ENCODE results near the gene ICAM1. TPM values are rescaled to one million over a fixed set of nuclear protein-coding genes. Genes with fewer than 3 reads are reported as not detected.
A peak's percentile ranks its signal among the peaks of the same experiment; 100 is the strongest.

The ICAM1 gene
- total and polyA plus RNA-seq, 2 of the 13 experiments (the other 11 are each of a cell fraction or from before 2014, with no cell fraction given): 37.9 to 98.4 TPM

DNA sequence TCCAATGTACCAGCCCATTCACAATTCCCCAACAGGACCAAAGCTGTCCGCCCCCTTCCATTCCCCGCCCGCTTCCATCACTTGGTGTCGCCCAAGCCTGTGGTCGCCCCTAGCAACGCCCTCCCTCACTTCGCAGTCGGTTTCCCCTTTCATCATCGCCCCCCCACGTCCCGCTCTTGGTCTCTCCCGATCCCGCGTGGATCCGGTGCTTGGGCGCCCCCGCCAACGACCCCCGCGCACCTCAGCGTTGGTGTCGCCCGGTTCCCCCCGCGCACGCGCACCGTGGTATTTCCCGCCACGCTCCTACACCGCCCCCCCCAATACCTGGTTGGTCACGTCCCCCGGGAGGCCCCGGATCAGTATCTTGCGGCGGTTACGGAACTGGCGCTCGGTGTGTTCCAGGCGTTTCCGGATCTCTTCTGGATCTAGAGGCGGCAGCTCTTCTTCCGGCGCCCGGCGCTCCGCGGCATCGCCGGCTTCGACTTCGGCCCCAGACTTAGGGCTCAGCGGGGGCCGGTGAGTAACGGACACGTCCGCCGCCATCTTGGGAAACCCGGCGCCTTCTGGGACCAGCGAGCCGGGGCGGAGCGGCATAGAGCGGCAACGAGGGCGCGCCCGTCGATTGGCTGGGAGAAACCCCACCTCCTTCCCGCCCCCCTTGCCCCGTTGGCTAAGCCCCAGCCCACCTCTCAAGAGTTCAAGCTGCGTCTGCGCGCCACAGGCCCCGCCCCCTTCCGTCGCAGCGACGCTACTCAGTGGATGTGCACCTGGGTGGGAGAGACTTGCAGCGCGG lies 62.2 kb downstream of the ICAM1 start, which contains the start of gene RAVER1 (continued):
- TF ChIP-seq, protein P1, sequence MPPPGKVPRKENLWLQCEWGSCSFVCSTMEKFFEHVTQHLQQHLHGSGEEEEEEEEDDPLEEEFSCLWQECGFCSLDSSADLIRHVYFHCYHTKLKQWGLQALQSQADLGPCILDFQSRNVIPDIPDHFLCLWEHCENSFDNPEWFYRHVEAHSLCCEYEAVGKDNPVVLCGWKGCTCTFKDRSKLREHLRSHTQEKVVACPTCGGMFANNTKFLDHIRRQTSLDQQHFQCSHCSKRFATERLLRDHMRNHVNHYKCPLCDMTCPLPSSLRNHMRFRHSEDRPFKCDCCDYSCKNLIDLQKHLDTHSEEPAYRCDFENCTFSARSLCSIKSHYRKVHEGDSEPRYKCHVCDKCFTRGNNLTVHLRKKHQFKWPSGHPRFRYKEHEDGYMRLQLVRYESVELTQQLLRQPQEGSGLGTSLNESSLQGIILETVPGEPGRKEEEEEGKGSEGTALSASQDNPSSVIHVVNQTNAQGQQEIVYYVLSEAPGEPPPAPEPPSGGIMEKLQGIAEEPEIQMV (CRISPR knock-in tag; IDR thresholded peaks at IDR 0.05; ENCODE audit: low read depth): 0 out of 2 replicates have a peak, but pooled peaks have one; percentile 43
- TF ChIP-seq ZBTB1 (CRISPR knock-in tag; IDR thresholded peaks at IDR 0.05; ENCODE audit: borderline replicate concordance) (no peak), ARNTL (CRISPR knock-in tag; IDR thresholded peaks at IDR 0.05) (no peak), THAP11 (CRISPR knock-in tag; IDR thresholded peaks at IDR 0.05) (peak; percentile 84), ZNF431 (CRISPR knock-in tag; IDR thresholded peaks at IDR 0.05; ENCODE audit: borderline replicate concordance, low read depth) (peak; percentile 66; the same call in 1 of the 2 replicates), ZBTB38 (CRISPR knock-in tag; IDR thresholded peaks at IDR 0.05) (peak; percentile 14; the same call in 1 of the 2 replicates), SNAPC2 (CRISPR knock-in tag; IDR thresholded peaks at IDR 0.05) (no peak), BHLHE40 (IDR thresholded peaks at IDR 0.05; ENCODE audit: low read length) (peak; percentile 90), ZNF7 (CRISPR knock-in tag; IDR thresholded peaks at IDR 0.05) (no peak), HDAC6 (IDR thresholded peaks at IDR 0.05; ENCODE audit: low read depth, low read length) (no peak), MXI1 (IDR thresholded peaks at IDR 0.05; ENCODE audit: borderline replicate concordance, low read depth, low read length) (peak; percentile 73; the same call in 1 of the 3 replicates), ZSCAN25 (CRISPR knock-in tag; IDR thresholded peaks at IDR 0.05) (peak; percentile 72), HOXA9 (CRISPR knock-in tag; IDR thresholded peaks at IDR 0.05; ENCODE audit: borderline replicate concordance) (peak; percentile 76; the same call in 1 of the 2 replicates)
- TF ChIP-seq, protein P2, sequence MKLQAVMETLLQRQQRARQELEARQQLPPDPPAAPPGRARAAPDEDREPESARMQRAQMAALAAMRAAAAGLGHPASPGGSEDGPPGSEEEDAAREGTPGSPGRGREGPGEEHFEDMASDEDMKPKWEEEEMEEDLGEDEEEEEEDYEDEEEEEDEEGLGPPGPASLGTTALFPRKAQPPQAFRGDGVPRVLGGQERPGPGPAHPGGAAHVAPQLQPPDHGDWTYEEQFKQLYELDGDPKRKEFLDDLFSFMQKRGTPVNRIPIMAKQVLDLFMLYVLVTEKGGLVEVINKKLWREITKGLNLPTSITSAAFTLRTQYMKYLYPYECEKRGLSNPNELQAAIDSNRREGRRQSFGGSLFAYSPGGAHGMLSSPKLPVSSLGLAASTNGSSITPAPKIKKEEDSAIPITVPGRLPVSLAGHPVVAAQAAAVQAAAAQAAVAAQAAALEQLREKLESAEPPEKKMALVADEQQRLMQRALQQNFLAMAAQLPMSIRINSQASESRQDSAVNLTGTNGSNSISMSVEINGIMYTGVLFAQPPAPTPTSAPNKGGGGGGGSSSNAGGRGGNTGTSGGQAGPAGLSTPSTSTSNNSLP (IDR thresholded peaks at IDR 0.05; ENCODE audit: low read depth, low read length): no peak
- TF ChIP-seq, protein P3, sequence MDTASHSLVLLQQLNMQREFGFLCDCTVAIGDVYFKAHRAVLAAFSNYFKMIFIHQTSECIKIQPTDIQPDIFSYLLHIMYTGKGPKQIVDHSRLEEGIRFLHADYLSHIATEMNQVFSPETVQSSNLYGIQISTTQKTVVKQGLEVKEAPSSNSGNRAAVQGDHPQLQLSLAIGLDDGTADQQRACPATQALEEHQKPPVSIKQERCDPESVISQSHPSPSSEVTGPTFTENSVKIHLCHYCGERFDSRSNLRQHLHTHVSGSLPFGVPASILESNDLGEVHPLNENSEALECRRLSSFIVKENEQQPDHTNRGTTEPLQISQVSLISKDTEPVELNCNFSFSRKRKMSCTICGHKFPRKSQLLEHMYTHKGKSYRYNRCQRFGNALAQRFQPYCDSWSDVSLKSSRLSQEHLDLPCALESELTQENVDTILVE (CRISPR knock-in tag; IDR thresholded peaks at IDR 0.05): peak; percentile 65; the same call in 1 of the 2 replicates
- TF ChIP-seq, protein P4, sequence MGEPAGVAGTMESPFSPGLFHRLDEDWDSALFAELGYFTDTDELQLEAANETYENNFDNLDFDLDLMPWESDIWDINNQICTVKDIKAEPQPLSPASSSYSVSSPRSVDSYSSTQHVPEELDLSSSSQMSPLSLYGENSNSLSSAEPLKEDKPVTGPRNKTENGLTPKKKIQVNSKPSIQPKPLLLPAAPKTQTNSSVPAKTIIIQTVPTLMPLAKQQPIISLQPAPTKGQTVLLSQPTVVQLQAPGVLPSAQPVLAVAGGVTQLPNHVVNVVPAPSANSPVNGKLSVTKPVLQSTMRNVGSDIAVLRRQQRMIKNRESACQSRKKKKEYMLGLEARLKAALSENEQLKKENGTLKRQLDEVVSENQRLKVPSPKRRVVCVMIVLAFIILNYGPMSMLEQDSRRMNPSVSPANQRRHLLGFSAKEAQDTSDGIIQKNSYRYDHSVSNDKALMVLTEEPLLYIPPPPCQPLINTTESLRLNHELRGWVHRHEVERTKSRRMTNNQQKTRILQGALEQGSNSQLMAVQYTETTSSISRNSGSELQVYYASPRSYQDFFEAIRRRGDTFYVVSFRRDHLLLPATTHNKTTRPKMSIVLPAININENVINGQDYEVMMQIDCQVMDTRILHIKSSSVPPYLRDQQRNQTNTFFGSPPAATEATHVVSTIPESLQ (CRISPR knock-in tag; conservative IDR thresholded peaks at IDR 0.05): no peak
- TF ChIP-seq, protein P5, sequence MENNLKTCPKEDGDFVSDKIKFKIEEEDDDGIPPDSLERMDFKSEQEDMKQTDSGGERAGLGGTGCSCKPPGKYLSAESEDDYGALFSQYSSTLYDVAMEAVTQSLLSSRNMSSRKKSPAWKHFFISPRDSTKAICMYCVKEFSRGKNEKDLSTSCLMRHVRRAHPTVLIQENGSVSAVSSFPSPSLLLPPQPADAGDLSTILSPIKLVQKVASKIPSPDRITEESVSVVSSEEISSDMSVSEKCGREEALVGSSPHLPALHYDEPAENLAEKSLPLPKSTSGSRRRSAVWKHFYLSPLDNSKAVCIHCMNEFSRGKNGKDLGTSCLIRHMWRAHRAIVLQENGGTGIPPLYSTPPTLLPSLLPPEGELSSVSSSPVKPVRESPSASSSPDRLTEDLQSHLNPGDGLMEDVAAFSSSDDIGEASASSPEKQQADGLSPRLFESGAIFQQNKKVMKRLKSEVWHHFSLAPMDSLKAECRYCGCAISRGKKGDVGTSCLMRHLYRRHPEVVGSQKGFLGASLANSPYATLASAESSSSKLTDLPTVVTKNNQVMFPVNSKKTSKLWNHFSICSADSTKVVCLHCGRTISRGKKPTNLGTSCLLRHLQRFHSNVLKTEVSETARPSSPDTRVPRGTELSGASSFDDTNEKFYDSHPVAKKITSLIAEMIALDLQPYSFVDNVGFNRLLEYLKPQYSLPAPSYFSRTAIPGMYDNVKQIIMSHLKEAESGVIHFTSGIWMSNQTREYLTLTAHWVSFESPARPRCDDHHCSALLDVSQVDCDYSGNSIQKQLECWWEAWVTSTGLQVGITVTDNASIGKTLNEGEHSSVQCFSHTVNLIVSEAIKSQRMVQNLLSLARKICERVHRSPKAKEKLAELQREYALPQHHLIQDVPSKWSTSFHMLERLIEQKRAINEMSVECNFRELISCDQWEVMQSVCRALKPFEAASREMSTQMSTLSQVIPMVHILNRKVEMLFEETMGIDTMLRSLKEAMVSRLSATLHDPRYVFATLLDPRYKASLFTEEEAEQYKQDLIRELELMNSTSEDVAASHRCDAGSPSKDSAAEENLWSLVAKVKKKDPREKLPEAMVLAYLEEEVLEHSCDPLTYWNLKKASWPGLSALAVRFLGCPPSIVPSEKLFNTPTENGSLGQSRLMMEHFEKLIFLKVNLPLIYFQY (CRISPR knock-in tag; IDR thresholded peaks at IDR 0.05; ENCODE audit: borderline replicate concordance): 0 out of 2 replicates have a peak, but pooled peaks have one; percentile 42

Data from HepG2 (cell line).